ENCODE results near the gene HRG.

GRCh38 chr3:186670155-186670554, 4.3 kb downstream of the HRG start:
- TF ChIP-seq EZH2phosphoT487 (IDR thresholded peaks at IDR 0.05; ENCODE audit: unreplicated experiment) (no peak), POLR2AphosphoS5 (IDR thresholded peaks at IDR 0.05; ENCODE audit: low read depth) (no peak), EZH2 (IDR thresholded peaks at IDR 0.05; ENCODE audit: low read depth, unreplicated experiment) (no peak), CTCF (conservative IDR thresholded peaks at IDR 0.05; ENCODE audit: low read depth in 2 of 2) (no peak), JUNB (IDR thresholded peaks at IDR 0.05; ENCODE audit: unreplicated experiment) (no peak), REST (IDR thresholded peaks at IDR 0.05; ENCODE audit: unreplicated experiment) (no peak), CREB1 (CRISPR knock-in tag; IDR thresholded peaks at IDR 0.05; ENCODE audit: low read depth) (no peak), NANOG (IDR thresholded peaks at IDR 0.05; ENCODE audit: borderline replicate concordance) (no peak), ZNF331 (CRISPR knock-in tag; IDR thresholded peaks at IDR 0.05; ENCODE audit: low read depth) (no peak), ZNF462 (CRISPR knock-in tag; IDR thresholded peaks at IDR 0.05) (no peak)

Data from GM23338 (cell line).